NOMO-1 treated with DMSO at 0.1 percent for 48 hours (cell line): ENCODE results near the gene PRR18.

ENCODE experiments used
- DNase-seq: peaks from one replicate; lab custom pipeline; 2025; ENCODE audit not compliant: unreplicated experiment; lab: John Stamatoyannopoulos, UW

Gene PRR18

GRCh38 chr6:166277018-166277417 lies 31.2 kb downstream of the PRR18 start:
- DNase-seq, result no peak

GRCh38 chr6:166275714-166276166 lies 32.5 kb downstream of the PRR18 start:
- DNase-seq, result peak; percentile 56

DNA sequence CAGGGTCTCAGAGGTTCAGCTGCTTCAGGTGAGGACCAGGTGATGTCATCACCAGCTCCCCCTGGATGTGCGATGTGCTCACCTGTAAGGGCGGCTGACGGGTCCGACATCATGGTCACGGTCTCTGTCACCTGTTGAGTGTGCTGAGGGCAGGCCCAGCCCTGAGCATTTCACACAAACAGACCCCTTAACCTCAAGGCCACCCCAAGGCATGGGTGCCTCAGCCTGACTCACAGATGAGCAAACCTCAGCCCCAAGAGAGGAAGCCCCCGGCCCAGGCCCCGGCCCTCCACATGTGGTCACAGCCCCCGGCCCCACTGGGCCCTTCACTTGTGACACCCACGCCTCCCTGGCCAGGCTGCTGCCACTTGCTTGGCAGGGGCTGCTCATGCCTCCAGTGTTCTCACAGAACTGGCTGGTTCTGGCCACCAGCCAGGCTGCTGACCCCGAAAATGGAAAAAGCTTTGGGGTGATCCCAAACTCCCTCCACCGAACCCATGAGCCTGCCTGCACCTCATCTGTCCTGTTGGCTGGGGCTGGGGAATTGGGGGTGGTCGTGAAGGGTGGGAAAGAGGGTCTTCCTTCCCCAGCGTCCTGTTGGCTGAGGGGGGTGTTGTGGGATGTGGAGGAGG lies 33.3 kb downstream of the PRR18 start:
- no peak for DNase-seq

- no peak for DNase-seq
These were observed 34.0 kb downstream of the PRR18 start for GRCh38 chr6:166274163-166274562.

DNA sequence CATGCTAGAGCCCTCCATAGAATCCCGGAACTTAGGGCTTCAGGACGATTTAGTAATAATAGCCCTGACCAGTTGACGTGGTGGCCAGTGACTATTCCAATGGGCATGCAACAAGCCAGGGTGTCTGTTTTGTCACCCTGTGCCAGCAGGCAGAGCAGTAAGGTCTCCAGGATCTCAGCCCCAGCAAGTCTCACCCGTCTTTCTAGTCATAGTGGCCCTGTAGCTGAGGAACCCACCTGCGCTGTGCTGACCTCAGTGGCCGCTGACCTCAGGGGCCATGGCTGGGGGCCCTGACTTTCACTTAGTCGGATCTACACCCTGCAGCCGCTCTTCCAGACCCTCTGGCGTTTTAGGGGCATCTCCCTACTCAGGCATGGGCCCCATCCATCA lies 36.8 kb downstream of the PRR18 start:
- DNase-seq, result no peak

DNA sequence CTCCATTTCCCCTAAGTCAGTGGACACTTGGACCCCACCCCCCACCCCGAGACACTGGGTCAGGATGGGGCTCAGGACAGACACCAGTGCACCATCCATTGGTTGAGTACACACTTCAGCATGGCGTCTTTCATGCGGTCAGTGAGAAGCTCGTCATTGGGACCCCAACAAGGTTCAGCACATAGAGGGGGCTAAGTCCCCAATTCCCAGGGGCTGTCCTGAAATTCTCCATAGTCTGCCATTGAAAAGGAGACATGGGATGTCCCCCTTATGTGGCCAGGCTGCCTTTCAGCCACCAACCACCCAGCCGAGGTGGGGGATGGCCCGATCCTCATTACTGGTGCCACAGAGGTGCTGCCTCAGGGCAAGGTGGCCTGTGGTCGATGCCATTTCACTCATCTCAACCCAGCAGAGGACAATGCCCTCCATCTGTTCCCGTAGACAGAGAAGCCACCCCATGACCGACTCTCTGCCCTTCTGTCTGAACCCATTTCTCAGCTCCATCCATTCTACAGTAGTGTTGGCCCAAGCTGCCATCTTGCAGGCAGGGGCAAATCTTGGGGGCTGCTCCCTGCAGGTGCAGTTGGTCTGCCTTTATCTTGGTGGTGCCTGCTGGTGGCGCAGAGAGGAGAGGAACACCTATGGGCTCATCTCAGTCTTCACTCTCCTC lies 37.4 kb downstream of the PRR18 start:
- DNase-seq, result no peak

DNA sequence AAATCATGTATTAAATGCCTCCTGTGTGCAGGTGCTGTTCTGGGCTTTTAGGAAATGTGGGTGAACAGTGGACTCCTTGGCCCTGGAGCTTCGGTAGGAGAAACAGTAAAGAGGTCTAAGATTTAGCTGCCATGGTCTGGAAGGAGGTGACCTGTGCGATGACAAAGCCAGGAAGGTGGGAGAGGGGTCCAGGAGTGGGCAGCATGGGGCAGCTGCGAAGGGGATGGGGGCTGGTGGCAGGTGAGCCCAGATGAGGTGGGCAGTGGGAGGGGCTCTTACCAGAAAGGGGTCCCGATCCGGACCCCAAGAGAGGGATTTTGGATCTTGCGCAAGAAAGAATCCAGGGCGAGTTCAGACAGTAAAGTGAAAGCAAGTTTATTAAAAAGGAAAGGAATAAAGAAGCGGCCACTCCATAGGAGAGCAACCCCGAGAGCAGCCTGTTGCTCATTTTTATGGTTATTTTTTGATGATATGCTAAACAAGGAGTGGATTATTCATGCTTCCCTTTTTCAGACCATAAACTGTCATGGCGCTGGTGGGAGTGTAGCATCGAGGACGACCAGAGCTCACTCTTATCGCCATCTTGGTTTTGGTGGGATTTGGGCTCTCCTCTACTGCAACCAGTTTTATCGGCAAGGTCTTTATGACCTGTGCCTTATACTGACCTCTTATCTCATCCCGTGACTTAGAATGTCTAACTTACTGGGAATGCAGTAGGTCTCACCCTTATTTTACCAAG lies 38.7 kb downstream of the PRR18 start:
- no peak for DNase-seq

- DNase-seq, result no peak
These were observed 39.8 kb downstream of the PRR18 start for GRCh38 chr6:166268431-166268830.

- DNase-seq, result no peak
These were observed 40.7 kb downstream of the PRR18 start for GRCh38 chr6:166267526-166267925.

GRCh38 chr6:166266336-166266735 lies 41.9 kb downstream of the PRR18 start:
- no peak for DNase-seq

DNA sequence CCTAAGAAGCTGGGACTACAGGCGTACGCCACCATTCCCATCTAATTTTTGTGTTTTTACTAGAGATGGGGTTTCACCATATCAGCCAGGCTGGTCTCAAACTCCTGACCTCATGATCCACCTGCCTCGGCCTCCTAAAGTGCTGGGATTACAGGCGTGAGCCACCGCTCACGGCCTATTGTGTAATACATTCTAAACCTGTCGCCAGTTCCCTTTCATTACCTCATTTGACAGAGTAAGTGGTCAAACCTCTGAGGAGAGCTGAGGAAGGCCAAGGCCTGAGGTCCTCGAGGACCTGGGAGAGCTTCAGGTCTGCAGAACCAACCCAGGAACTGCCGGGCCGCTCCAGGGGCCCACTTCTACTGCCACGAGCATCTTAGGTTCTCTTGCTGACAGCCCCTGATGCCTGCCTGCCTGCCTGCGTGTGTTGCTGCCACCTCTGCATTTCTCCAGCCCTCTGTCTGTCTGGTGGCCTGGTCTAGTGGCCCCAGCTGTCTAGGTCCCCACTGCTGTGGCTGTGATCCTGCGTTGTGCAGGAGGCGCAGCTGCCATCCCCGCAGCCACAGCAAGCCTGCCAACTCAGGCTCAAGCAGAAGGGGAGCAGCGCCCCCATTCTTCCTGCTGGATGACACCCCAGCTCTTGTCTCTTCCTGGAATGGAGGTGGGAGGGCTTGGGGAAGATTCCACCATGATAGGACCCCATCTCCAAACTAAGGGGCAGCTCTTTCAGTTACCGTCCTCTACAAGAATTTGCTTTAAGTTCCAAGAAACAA lies 45.3 kb downstream of the PRR18 start:
- DNase-seq, result peak; percentile 50

DNA sequence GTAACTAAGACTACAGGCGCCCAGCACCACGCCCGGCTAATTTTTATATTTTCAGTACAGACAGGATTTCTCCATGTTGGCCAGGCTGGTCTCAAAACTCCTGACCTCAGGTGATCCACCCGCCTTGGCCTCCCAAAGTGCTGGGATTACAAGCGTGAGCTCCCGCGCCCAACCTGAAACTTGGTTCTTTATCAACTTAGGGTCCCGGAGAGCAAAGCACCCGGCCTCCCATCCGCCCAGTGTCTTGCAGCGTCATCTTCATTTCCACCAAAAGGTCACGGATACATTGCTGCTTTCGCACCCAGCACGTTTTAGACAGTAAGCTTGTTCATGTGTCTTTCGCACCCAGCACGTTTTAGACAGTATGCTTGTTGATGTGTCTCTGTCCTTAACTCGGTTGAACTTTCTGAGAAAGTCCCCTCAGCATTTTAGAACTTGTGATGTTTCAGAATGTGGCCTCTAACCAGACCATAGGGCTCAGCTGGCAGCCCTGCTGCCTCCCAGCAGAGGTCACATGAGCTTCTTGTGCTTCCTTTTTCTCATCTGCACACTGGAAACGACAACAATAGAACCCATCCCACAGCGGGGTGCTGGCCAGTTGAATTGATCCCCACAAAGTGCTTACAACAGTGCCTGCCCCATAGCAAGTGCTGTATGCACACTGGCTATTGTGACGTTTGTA lies 48.8 kb downstream of the PRR18 start:
- DNase-seq, result peak; percentile 45

- peak; percentile 88 for DNase-seq
These were observed 49.3 kb downstream of the PRR18 start for GRCh38 chr6:166258854-166259276.

- no peak for DNase-seq
These were observed 50.3 kb downstream of the PRR18 start for GRCh38 chr6:166257911-166258318.
